ENCODE data around the gene NR2F1-AS1. TPM values are rescaled to one million over a fixed set of nuclear protein-coding genes. Genes with fewer than 3 reads are reported as not detected.

The NR2F1-AS1 gene
- total RNA-seq, 1 experiment from 2014 or later, result 24.1 TPM

GRCh38 chr5:93574491-93575305 lies 6.3 kb downstream of the NR2F1-AS1 start:
- POLR2A ChIA-PET (ENCODE audit: unreplicated experiment), result no interaction called here
- no peak overlapping the region for H2AFZ ChIP-seq (ENCODE audit: low read length)

GRCh38 chr5:93573354-93574351 lies 7.4 kb downstream of the NR2F1-AS1 start:
- Histone ChIP-seq H3K4me2 (ENCODE audit: low read length) (no peak overlapping the region), H3K9me3 (ENCODE audit: low read length) (no peaks in the 10 kb centered on the region), H3K79me2 (ENCODE audit: low read length) (peaks cover 97% of the 10 kb centered on the region), H4K20me1 (ENCODE audit: low read length) (no peaks in the 10 kb centered on the region), H3K27me3 (ENCODE audit: low read length) (no peaks in the 10 kb centered on the region), H3K4me3 (ENCODE audit: low read length) (no peak overlapping the region), H3K4me1 (ENCODE audit: insufficient read depth, low read length) (peaks cover 24% of the 10 kb centered on the region), H3K9me2 (replicated peaks; ENCODE audit: low read length) (no peaks in the 10 kb centered on the region), H3K36me3 (ENCODE audit: low read depth, low read length) (peaks cover 29% of the 10 kb centered on the region), H2AFZ (ENCODE audit: low read length) (no peak overlapping the region), H3F3A (ENCODE audit: low read length, unreplicated experiment) (no peaks in the 10 kb centered on the region), H3K27ac (ENCODE audit: low read length) (no peak overlapping the region), H3K9ac (ENCODE audit: low read length) (no peak overlapping the region)
- BruUV-seq (replicated peaks), result no TSS peak
- no peak for TF ChIP-seq EZH2phosphoT487 (IDR thresholded peaks at IDR 0.05; ENCODE audit: borderline replicate concordance, low read length)
- no peak for TF ChIP-seq CTCF (conservative IDR thresholded peaks at IDR 0.05; ENCODE audit: low read depth, low read length)
- TF ChIP-seq EZH2 (IDR thresholded peaks at IDR 0.05; ENCODE audit: low read length, unreplicated experiment), result no peak
- CTCF ChIA-PET, result no interaction called here
- intact Hi-C loops (cut with micrococcal nuclease), result no loop called here
- POLR2A ChIA-PET (ENCODE audit: unreplicated experiment), result no interaction called here
- ATAC-seq, result no peak
- DNase-seq, result no peak

More at GRCh38 chr5:93574491-93575305, 6.3 kb downstream of the NR2F1-AS1 start:
- Histone ChIP-seq H3K27ac (ENCODE audit: low read length) (no peak overlapping the region), H3K9me2 (replicated peaks; ENCODE audit: low read length) (no peaks in the 10 kb centered on the region), H3K36me3 (ENCODE audit: low read depth, low read length) (peaks cover 29% of the 10 kb centered on the region), H3K9me3 (ENCODE audit: low read length) (no peaks in the 10 kb centered on the region), H3K4me3 (ENCODE audit: low read length) (no peak overlapping the region), H3K4me1 (ENCODE audit: insufficient read depth, low read length) (peaks cover 27% of the 10 kb centered on the region), H3K4me2 (ENCODE audit: low read length) (no peak overlapping the region), H3F3A (ENCODE audit: low read length, unreplicated experiment) (no peaks in the 10 kb centered on the region), H3K27me3 (ENCODE audit: low read length) (no peaks in the 10 kb centered on the region), H4K20me1 (ENCODE audit: low read length) (no peaks in the 10 kb centered on the region), H3K79me2 (ENCODE audit: low read length) (peaks cover 97% of the 10 kb centered on the region), H3K9ac (ENCODE audit: low read length) (no peak overlapping the region)
- BruUV-seq (replicated peaks), result no TSS peak
- ATAC-seq (no peak), DNase-seq (no peak)
- TF ChIP-seq CTCF (conservative IDR thresholded peaks at IDR 0.05; ENCODE audit: low read depth, low read length) (no peak), EZH2phosphoT487 (IDR thresholded peaks at IDR 0.05; ENCODE audit: borderline replicate concordance, low read length) (no peak), EZH2 (IDR thresholded peaks at IDR 0.05; ENCODE audit: low read length, unreplicated experiment) (no peak)
- intact Hi-C loops (cut with micrococcal nuclease), result loop anchor here (5.0 kb wide), 2 partner anchors 147 to 1667 kb away; no protein-coding TSS in a partner anchor
- CTCF ChIA-PET, result no interaction called here

Measured in PC-3 (cell line).